HT1080 (cell line): ENCODE measurements around the gene CCDC175. TPM values are rescaled to one million over a fixed set of nuclear protein-coding genes. Genes with fewer than 3 reads are reported as not detected.

ENCODE experiments used
- DNase-seq: peaks from one replicate; pipeline ENCODE4 v3.0.0-alpha.2; 2015; ENCODE audit warnings: low read depth
- total RNA-seq: library from RNA; depleted of rRNA; stranded (reverse); fragments of >200 nt; shearing (Covaris generic); gene quantifications from 2 replicates; pipeline ENCODE4 v1.2.3, GENCODE V29; 2014; rRNA removed

CCDC175 gene
- total RNA-seq, 1 experiment from 2014 or later, result not detected

- peak; percentile 83 for DNase-seq
Observed at GRCh38 chr14:59482541-59483331, 93.9 kb downstream of the CCDC175 start.

- peak; percentile 27 for DNase-seq
Observed at GRCh38 chr14:59481871-59482540, 94.6 kb downstream of the CCDC175 start.

GRCh38 chr14:59481407-59481806 lies 95.2 kb downstream of the CCDC175 start:
- no peak for DNase-seq

DNA sequence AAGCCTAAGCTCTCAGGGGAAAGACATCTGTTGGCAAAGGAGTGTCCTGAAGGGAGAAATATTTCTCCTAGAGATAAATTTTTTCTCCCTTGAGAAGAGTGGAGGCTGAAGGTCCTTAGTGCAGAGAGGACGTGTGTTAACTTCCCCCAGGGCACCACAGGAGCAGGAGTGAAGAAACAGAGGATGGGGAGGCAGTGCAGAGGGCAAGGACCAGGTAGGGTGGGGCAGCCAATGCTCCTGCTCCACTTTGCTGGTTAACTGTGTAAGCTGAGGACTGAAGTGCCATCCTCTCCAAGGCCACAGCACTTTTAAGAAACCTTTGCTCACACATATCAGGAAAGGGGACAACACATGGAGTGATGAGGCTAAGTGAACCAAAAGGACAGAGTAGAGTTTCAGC lies 96.4 kb downstream of the CCDC175 start:
- no peak for DNase-seq

DNA sequence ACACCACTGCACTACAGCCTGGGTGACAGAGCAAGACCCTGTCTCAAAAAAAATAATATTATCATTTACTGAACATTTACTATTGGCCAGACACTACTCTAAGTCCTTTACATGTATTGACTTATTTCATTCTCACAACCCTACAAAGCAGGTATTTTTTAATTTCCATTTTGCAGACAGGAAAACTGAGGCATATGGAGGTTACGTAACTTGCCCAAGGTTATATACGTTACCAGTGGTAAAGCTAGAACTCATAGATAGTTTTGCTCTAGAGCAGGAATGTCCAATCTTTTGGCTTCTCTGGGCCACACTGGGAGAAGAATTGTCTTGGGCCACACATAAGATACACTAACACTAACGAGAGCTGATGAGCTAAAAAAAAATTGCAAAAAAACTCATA lies 98.1 kb downstream of the CCDC175 start:
- no peak for DNase-seq

DNA sequence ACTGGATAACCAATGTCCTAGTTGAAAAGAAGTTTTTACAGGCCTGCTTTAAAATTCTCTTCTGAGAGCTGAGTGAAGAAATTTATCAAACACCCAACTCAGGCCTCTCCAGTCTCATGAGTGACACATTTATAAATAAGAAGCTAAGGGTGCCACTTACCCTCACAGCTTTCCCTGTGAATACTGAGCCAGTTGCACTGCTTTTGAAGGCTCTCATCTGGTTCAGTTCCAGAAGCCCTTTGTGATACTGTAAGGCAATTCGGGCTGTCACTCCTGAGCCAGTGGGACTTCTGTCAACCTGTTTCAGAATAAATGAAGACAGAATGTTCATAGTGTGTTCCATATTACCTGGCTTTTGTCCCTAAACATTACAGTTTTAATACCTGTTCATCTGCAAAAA lies 100.9 kb downstream of the CCDC175 start:
- DNase-seq, result no peak

- DNase-seq, result peak; percentile 58
Observed at GRCh38 chr14:59474172-59474571, 102.4 kb downstream of the CCDC175 start.

DNA sequence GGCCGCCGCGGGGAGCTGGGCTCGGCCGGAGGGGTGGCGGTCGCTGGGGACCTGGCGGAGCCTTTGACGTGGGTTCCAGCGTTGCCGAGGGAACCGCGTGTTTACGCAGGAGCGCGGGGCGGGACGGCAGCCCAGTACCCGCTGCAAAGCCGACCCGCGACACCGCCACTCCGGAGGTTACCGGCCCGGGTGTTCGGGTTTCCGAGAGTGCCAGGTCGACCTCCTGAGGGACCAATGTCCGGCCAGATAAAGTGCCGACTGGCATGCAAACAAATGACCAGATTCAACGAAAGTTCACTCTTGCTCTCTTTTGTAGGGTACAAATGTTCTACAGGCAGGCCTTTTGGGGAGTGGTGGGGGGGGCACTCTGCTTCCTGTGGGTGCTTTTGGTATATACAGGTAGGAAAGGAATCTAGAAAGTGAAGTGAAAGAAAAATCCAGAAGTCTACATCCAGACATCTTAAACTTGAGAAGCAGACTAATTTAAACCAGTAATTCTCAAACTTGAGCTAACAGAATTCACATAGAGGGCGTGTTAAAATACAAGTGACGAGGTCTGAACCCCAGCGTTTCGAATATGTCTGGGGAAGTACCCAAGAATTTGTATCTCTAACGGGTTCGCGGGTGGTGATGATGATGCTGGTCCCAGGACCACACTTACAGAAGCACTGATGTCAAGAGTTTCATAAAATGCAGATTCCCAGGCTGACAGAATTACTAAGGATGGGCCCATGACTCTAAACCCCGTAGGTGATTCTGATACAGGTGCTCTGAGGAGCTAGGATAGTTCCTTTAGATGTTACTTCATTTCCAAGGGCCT lies 111.1 kb downstream of the CCDC175 start, which contains the start of gene GPR135:
GPR135 (minus strand) TSS at position 65 of the 820 bp plus-strand sequence. CDS start 154 bp downstream, outside the sequence.
- no peak for DNase-seq

GRCh38 chr14:59464486-59465315 lies 111.9 kb downstream of the CCDC175 start:
- no peak for DNase-seq

DNA sequence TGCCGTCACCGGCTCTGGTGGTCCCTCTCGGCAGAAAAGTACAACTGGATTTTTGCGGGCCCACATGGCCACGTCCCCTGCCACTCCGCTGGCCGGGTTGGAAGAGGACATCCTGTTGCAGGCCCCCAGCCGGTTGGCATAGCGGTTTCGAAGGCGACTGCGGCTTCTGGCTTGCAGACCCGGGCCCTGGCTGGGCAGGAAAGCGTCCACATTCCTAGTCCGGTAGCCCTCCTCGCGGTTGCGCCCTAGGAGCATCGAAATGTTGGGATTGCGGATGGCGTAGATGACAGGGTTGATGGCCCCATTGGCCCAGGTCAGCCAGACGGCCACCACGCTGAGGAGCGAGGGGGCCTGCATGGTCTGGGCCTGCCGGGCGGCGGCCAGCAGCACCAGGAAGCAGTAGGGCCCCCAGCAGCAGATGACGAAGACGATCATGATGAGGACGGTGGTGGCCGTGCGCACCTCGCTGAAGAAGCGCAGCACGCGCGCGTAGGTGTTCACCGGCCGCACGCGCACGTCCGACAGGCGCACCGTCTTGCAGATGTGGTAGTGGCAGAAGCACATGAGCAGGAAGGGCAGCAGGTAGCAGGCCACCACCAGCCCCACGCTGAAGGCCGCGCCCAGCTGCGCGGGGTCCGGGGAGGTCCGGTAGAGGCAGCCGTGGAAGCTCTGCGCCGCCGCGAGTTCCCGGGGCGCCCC lies 112.7 kb downstream of the CCDC175 start:
- DNase-seq, result no peak

DNA sequence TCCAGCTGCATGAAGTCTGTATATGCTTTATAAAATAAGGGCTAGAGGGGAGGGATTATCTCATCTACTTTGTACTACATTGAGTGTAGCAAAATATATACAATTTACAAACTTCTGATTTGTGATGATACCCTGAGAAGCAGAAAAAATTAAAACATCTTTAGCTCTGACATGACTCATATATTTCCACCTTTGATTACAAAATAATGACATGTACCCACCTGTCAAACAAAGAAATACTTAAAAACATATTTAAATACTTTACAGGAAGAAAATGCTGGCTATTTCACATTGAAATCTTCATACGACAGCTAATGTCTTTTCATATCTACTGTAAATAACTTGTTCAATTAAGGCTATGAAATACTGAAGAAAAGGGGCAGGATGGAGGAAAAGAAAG lies 114.7 kb downstream of the CCDC175 start:
- no peak for DNase-seq

- no peak for DNase-seq
Observed at GRCh38 chr14:59460378-59460777, 116.2 kb downstream of the CCDC175 start.

DNA sequence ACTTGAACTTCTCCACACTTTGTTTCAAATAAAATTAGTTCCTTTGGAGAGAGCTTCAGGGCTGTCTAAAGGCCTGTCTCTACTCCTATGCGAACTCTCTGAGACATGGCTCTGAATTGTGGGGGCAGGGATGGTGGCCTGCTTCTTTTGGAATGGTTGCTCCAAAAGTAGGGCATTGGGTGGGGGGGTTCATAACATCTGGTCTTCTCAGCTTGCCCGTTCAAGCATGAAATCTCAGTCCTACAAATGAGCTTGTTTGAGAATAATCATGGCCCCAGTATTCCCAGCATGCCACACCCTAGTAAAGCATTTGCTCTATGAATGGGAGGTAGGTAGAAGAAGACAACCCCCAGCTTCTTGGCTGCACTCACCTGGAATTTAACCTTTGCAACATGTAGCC lies 118.1 kb downstream of the CCDC175 start:
- no peak for DNase-seq

- DNase-seq, result no peak
Observed at GRCh38 chr14:59455411-59455810, 121.2 kb downstream of the CCDC175 start.

Other genes starting within 250 kb of the CCDC175 start
- 0.84 and 1.0 TPM in 2 replicates for gene GPR135, start 111.4 kb downstream of the CCDC175 start, total RNA-seq
- 39.9 and 41.6 TPM in 2 replicates for gene L3HYPDH, start 92.4 kb downstream of the CCDC175 start, total RNA-seq
- gene JKAMP, start 92.3 kb downstream of the CCDC175 start, total RNA-seq, result 54.4 and 77.1 TPM in 2 replicates